ENCODE data around the gene NPTX1.

Gene NPTX1

DNA sequence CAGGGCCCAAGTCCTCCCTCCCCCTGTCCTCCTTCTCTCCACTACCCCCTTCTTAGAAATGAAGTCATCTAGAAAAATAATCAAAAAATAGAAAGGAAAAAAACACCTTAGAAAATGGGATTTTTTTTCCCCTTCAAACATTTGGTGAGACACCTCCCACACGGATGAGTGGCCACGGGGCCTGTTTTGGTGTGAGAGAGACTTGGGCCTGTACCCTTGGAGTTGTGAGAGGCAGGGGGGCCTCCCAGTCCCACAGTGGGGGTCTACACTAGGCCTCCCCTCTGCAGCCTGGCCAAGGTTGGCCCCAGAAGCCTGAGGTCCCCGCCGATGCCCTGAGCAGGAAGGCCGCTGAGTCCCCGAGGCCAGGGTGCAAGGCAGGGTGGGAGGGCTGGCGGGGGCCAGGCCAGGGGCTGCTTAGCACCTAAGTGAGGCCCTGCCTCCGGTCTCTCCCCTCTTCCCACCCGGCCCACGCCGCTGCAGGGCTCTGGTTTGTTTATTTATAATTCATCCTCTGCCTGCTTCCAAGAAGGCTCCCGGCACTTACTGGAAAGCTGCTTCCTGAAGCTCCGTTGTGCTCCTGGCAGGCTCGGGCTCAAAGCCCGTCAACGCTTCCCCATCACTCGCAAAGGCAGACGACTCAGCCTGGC lies 26.4 kb downstream of the NPTX1 start:
- no peak for FAIRE-seq
- DNase-seq (ENCODE audit: insufficient read length, low spot score) = no peak

DNA sequence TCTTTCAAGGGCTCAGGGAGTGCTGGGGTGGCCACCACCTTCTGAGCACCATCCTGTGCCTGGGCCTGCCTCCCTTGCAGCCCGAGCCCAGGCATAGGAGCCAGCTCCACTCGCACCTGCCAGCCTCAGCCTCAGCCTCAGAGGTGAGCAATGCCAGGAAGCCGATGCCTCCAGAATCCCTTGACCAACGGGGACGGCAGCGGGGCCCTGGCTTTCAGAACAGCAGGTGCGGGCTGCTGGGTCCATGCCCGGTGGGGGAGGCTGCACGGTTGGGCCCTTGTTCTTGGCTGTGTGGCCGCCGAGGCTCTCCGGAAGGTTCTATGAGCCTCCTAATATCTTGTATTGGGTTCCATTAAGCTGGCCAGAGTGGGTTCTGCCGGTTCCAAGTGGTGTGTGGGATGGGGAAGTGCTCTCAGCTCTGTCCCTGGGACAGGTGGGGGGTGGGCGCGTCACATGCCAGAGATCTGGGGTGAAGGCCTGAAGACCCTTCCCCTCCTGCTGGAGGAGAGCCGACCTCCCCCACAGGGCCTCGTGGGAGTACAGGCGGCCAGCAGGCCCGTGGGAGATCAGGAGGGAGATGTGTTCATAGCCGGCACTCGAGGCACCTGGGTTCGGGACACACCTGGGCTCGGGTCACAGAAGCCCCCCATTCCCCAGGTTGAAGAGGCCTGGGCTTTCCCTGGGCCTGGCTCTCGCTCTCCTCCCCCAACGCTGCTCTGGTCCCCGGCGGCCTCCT lies 27.0 kb downstream of the NPTX1 start:
- DNase-seq (ENCODE audit: insufficient read length, low spot score) = no peak
- no peak for FAIRE-seq
- no peak for TF ChIP-seq SPI1 (IDR thresholded peaks at IDR 0.05; ENCODE audit: low read depth, low read length)

More for the DNA sequence above, 26.4 kb downstream of the NPTX1 start:
- TF ChIP-seq POLR2A (IDR thresholded peaks at IDR 0.05; ENCODE audit: low read depth, low read length) = no peak

DNA sequence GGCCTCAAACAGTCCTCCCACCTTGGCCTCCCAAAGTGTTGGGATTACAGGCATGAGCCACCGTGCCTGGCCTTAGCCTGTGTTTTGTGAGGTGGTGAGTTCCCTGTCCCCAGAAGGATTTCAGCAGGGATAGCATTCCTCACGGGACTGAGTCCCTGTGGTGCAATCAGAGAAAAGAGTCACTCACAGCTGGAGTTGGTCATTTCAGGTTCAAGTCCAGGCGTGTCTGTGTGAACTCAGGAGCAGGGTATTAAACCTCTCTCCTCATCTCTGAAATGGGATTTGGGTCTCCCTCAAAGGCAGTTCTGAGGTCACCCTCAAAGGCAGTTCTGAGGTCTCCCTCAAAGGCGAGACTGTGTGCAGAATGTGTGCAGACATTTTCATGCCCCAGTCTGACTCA lies 28.6 kb downstream of the NPTX1 start:
- no peak for DNase-seq (ENCODE audit: insufficient read length, low spot score)
- no peak for TF ChIP-seq PAX5 (IDR thresholded peaks at IDR 0.05; ENCODE audit: insufficient read depth, low read length, severe bottlenecking)
- no peak for TF ChIP-seq POLR2A (IDR thresholded peaks at IDR 0.05; ENCODE audit: low read depth, low read length)
- no peak for TF ChIP-seq SPI1 (IDR thresholded peaks at IDR 0.05; ENCODE audit: low read depth, low read length)
- no peak for TF ChIP-seq POU2F2 (IDR thresholded peaks at IDR 0.05; ENCODE audit: low read depth, low read length)
- no peak for TF ChIP-seq POLR2AphosphoS5 (IDR thresholded peaks at IDR 0.05; ENCODE audit: low read depth, low read length)
- TF ChIP-seq TAF1 (IDR thresholded peaks at IDR 0.05; ENCODE audit: low read depth, low read length) = no peak
- FAIRE-seq = no peak

DNA sequence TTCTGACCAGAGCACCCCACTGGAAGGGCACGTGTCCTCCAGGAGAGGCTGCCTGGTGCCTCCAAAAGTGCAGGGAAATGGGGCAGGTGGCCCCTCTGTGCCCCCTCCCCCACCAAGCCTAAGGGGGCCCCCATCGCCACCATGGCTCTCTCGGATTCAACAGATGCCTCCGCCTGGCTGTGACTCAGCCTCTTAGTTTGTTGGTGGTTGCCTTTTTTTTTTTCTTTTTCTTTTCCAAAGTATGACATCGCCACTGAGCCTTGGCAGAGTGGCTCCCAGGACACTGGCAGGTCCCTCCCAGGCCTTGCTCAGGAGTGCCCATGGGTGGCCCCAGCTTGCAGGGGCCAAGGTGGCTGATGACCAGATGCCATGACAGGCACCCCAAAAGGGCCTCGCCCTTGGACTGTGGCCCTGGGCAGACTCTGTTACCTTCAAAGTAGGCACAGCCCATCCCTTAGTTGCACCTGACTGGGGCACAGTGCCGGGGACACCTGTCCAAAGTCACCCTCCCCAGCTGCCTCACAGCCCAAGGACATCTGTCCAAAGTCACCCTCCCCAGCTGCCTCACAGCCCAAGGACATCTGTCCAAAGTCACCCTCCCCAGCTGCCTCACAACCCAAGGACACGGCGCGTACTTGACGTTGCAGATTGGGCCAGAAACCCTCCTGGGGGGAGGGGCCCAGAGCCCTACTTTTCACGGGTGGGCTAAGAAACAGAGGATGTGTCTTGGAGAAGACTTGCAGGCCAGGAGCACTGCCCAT lies 29.6 kb downstream of the NPTX1 start:
- no peak for TF ChIP-seq POLR2AphosphoS5 (IDR thresholded peaks at IDR 0.05; ENCODE audit: low read depth, low read length)
- TF ChIP-seq TAF1 (IDR thresholded peaks at IDR 0.05; ENCODE audit: low read depth, low read length) = no peak
- TF ChIP-seq POU2F2 (IDR thresholded peaks at IDR 0.05; ENCODE audit: low read depth, low read length) = no peak
- FAIRE-seq (no peak), DNase-seq (ENCODE audit: insufficient read length, low spot score) (no peak)

DNA sequence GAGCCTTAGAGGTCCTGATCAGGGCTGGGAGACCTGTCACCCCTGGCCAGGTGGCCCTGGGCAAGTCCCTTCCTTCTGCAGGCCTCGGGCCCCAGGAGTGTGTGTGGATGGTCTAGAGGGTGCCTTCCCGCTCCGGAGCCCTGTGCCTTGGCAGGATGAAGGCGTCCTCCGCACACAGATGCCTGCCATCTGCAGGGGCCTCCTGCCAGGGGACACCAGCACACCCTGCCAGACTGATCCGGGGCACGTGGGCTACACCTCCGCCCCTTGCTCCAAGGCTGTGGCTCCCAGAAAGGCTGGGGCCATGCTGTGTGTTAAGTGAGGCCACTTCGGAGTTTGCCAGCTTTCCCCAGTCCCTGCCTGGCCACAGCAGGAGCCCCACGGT lies 30.7 kb downstream of the NPTX1 start:
- TF ChIP-seq SPI1 (IDR thresholded peaks at IDR 0.05; ENCODE audit: low read depth, low read length) = no peak
- TF ChIP-seq POLR2A (IDR thresholded peaks at IDR 0.05; ENCODE audit: low read depth, low read length) = no peak
- TF ChIP-seq PAX5 (IDR thresholded peaks at IDR 0.05; ENCODE audit: insufficient read depth, low read length, severe bottlenecking) = no peak
- no peak for TF ChIP-seq POU2F2 (IDR thresholded peaks at IDR 0.05; ENCODE audit: low read depth, low read length)
- TF ChIP-seq TAF1 (IDR thresholded peaks at IDR 0.05; ENCODE audit: low read depth, low read length) = no peak
- no peak for TF ChIP-seq POLR2AphosphoS5 (IDR thresholded peaks at IDR 0.05; ENCODE audit: low read depth, low read length)
- DNase-seq (ENCODE audit: insufficient read length, low spot score) = no peak
- FAIRE-seq = no peak

DNA sequence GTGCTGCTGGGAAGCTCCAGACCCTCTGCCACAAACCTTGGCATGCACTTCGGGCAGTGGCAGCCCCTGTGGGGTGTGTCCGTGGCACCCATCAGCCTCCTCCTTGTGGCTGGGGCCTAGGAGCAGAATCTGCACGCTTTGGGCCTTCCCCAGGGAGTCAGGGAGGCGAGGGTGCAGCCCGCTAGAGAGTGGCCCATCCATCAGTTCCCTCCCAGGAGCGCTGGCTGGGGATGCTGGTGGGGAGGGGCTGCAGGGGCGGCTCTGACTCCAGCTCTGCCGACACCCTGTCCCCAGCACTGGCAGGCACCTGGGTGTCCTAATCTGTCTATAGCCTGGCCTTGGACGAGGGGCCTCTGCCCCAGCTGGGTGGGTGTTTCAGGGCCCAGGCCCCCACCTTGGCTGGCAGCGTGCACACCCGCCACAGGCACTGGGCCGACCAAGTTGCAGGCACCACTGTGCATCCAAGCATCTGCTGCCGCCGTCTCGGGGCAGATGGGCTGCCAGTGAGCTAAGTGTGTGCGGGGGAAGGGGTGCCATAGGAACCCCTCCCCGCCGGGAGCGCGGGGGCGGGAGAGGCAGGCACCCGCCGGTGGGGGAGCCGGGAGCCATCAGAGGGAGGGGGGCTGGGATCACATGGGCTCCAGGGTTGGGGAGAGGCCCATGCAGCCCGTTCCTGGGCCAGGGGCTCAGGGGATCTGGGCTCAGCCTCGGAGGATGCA lies 31.2 kb downstream of the NPTX1 start:
- DNase-seq (ENCODE audit: insufficient read length, low spot score) (no peak), FAIRE-seq (no peak)
- TF ChIP-seq POU2F2 (IDR thresholded peaks at IDR 0.05; ENCODE audit: low read depth, low read length) (no peak), TAF1 (IDR thresholded peaks at IDR 0.05; ENCODE audit: low read depth, low read length) (no peak), SPI1 (IDR thresholded peaks at IDR 0.05; ENCODE audit: low read depth, low read length) (no peak), POLR2A (IDR thresholded peaks at IDR 0.05; ENCODE audit: low read depth, low read length) (no peak), PAX5 (IDR thresholded peaks at IDR 0.05; ENCODE audit: insufficient read depth, low read length, severe bottlenecking) (no peak), POLR2AphosphoS5 (IDR thresholded peaks at IDR 0.05; ENCODE audit: low read depth, low read length) (no peak)

DNA sequence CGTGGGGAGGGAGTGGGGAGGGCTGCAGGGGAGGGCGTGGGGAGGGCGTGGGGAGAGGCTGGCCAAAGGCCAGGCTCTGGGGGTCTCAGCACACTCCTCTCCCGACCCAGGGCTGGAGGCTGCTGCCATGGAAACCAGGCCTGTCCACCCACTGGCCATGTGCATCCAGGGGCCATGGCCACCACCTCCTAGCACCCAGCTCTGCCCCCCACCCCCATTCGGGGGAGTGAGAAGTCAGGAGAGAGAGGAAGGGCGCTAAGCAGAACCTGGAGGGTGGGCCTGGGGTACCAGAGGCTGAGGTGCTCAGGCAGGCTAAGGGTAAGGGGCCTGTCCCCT lies 31.8 kb downstream of the NPTX1 start:
- FAIRE-seq (no peak), DNase-seq (ENCODE audit: insufficient read length, low spot score) (no peak)
- TF ChIP-seq POU2F2 (IDR thresholded peaks at IDR 0.05; ENCODE audit: low read depth, low read length) = no peak
- TF ChIP-seq SPI1 (IDR thresholded peaks at IDR 0.05; ENCODE audit: low read depth, low read length) = no peak
- TF ChIP-seq PAX5 (IDR thresholded peaks at IDR 0.05; ENCODE audit: insufficient read depth, low read length, severe bottlenecking) = no peak
- no peak for TF ChIP-seq TAF1 (IDR thresholded peaks at IDR 0.05; ENCODE audit: low read depth, low read length)
- no peak for TF ChIP-seq POLR2A (IDR thresholded peaks at IDR 0.05; ENCODE audit: low read depth, low read length)
- no peak for TF ChIP-seq POLR2AphosphoS5 (IDR thresholded peaks at IDR 0.05; ENCODE audit: low read depth, low read length)

DNA sequence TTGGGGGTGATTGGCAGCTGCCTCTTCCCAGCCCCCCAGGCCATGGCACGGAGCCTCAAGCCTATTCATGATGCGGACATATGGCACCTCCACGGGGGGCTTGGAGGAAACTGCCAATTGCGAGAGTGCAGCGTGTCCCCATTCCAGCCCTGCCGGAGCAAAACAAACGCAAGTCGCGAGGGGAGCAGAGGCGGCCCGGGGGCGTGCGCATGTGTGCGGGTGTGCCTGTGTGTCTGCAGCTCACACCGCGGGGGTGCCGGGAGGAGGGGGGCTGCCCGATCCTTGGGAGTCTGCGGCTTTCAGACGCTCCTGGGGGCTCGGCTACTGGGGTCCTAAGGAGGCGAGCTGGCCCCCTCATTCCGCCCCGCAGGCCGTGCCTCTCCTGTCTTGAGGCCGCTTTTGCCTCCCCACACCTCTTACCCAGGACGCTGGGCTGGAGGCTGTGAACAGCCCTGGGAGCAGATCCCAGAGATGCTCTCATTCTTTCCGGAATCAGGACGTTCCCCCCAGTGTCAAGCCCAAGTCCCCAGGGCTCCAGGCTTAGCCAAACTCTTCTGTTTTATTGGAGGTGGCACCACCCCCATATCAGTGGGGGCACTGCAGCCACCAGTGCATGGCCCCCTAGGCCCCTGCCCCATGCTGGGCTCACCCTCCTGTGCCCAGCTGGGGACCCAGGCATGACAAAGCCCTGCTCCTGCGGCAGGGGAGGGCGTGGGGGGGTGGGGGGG lies 32.3 kb downstream of the NPTX1 start:
- no peak for FAIRE-seq
- DNase-seq (ENCODE audit: insufficient read length, low spot score) = no peak
- TF ChIP-seq PAX5 (IDR thresholded peaks at IDR 0.05; ENCODE audit: insufficient read depth, low read length, severe bottlenecking) (no peak), POLR2AphosphoS5 (IDR thresholded peaks at IDR 0.05; ENCODE audit: low read depth, low read length) (no peak), SPI1 (IDR thresholded peaks at IDR 0.05; ENCODE audit: low read depth, low read length) (no peak), POU2F2 (IDR thresholded peaks at IDR 0.05; ENCODE audit: low read depth, low read length) (no peak), POLR2A (IDR thresholded peaks at IDR 0.05; ENCODE audit: low read depth, low read length) (no peak), TAF1 (IDR thresholded peaks at IDR 0.05; ENCODE audit: low read depth, low read length) (no peak)

DNA sequence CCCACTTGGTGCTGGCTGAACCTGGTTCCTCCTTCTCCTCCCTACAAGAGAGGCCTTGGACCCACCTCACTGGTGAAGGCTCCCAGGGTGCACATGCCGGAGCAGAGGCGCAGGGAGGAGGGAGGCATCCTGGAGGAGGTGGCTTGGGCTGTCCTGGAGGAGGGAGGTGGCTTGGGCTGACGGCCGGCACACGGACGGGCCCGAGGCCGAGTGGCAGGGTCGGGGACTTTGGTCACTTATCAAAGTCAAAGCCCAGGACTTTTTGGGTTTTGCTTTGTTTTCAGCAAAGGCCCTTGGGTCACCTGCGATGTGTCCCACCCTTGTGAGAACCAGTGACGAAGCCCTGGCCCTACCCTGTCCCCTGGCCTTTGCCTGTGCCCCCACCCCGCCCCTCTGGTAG lies 32.9 kb downstream of the NPTX1 start:
- TF ChIP-seq POLR2A (IDR thresholded peaks at IDR 0.05; ENCODE audit: low read depth, low read length) (no peak), SPI1 (IDR thresholded peaks at IDR 0.05; ENCODE audit: low read depth, low read length) (no peak)
- no peak for DNase-seq (ENCODE audit: insufficient read length, low spot score)
- no peak for FAIRE-seq

Data from GM12891 (cell line).